GM21737 (cell line): ENCODE data around the gene SF3B5.
"Not testable (repeated sequence)": the region's sequence is repeated elsewhere in the genome, so short reads cannot be mapped to it uniquely, and the experiment has no call there.

Experiments used
- ATAC-seq: cut with Tn5 transposase; IDR thresholded peaks from one replicate; pipeline ENCODE4 v1.9.1; 2021; ENCODE audit warnings: mild to moderate bottlenecking, moderate library complexity; ENCODE audit not compliant: unreplicated experiment

The SF3B5 gene

DNA sequence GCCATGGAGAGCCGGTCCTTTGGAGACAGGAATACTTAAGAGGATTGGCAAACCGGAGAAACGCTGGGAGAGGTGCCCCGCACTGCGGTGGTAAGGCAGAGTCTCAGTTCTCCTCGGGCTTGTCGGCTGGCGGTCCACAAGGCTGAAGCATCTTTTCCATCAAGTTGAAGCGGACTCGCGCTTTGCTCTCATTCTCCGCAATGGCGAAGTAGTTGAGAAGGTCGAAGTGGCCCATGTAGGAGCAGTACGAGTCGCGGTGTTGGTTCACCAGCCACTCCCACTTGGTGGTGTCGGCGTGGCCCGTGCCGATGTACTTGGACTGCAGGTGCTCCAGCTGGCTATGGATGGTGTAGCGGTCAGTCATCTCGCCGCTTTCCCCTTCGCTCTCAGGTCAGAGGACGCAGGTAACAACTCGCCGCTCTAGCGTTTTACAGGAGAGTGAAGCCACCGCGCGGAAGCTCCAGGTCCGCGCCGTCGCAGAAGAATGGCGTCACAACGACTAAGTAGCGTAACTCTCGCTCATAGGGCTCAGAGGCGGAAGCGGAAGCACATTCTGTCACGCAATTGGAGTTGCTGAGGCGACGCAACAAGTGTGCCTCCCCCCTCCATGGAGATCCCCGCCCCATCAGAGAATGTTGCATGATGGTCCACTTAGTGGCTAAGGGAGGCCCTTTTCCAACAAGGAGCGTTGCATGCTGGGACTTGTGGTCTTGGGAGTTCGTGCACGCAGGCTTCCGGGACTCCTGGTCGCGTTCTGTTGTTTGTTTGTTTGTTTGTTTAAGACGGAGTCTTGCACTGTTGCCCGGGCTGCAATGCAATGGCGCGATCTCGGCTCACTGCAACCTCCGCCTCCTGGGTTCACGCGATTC lies at the start of gene SF3B5:
SF3B5 (minus strand) TSS at position 440 of the 869 bp plus-strand sequence; CDS start at position 364, 76 bp downstream.
- ATAC-seq = peak; percentile 96

DNA sequence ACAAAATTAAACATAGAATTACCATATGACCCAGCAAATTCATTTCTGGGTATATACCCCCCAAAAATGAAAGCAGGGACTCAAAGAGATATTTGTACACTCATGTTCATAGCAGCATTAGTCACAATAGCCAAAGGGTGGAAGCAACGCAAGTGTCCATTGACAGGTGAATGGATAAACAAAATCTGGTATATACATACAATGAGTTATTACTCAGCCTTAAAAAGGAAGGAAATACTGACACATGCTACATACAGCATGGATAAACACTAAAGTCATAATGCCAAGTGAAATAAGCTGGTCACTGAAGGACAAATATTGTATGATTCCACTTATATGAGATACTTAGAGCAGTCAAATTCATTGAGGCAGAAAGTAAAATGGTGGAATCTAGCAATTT lies 49.6 kb upstream of the SF3B5 start:
- no peak for ATAC-seq

DNA sequence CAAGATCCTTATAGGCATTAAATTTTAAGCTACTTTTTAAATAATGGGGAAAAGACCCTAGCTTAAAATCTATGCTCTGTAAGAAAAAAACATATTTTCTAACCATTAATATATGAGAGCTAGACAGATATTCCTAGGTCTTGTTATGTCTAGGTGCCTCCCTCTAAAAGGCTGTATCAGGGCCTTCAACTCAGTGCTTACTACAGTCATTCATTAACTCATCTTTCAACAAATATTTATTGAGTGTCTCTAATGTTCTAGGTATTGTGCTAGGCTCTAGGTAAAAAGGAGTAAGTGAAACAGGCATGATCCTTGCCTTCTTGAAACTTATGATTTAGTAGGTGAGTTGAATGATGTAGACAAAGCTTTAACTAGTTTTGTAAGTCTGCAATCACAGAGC lies 48.5 kb upstream of the SF3B5 start:
- ATAC-seq = no peak

DNA sequence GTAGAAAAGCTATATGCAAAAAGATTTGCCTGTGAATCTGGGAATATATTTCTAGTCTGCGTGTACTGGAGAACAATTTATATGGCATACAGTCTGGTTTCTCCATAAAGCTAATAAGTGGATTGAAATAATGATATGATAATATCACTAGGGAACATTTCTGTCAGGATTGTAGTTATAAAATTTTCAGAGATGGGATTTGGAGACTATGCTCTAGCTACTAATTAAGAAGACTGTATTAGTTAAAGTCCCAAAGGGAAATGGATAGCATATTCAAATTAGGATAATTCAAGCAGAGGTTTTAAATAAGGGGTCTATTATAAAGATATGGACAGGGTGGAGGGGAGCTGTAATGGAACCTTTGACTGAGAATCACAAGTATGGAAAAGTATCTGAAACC lies 47.7 kb upstream of the SF3B5 start:
- ATAC-seq = no peak

DNA sequence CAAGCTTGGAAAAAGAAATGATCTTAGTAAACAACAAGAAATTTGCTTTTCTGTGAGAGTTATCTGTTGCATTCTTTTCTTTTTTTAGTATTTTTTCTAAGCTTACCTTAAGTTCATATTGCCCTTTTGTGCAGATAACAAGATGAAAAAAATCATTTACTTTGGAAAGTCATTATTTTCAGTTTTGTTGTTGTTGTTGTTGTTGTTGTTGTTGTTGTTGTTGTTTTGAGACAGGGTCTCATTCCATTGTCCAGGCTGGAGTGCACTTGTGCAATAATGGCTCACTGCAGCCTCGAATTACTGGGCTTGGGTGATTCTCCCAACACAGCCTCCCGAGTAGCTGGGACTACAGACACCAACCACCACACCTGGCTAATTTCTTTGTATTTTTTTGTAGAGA lies 46.1 kb upstream of the SF3B5 start:
- ATAC-seq = no peak

DNA sequence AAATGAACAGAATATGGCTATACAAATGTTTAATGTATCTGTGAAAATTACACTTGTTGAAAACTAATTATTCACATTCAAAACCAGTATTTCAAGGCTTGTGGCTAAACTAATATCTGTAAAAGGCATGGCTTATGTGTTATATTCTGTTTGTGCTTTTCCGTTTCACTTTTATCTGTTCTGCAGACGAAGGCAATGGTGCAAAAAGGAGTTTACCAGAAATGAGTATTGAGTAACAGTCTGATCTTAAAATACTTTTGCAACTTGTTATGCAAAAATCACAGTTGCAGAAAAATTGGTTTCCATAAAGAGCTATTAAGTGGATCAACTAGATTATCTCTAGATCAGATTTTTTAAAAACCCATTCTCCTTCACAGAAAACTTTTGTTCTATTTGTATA lies 45.5 kb upstream of the SF3B5 start:
- peak; percentile 72 for ATAC-seq

DNA sequence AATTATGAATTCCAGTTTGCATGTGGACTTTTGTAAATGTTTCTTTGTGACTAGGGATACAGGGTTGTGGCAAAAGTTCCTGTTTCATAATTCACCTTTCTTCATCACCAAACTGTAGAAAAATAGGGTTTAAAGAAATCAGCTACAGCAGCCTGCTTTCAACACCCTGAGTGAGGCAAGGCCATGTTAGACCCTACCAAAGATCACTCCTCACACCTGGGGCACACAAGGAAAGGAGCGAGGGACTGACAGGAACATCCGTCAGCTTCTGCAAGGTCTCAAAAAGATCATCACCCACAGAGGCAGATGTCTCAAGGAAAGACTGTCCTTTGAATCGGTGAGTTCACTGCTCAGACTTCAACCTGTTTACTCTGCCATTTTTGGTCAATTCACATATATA lies 44.4 kb upstream of the SF3B5 start:
- no peak for ATAC-seq

DNA sequence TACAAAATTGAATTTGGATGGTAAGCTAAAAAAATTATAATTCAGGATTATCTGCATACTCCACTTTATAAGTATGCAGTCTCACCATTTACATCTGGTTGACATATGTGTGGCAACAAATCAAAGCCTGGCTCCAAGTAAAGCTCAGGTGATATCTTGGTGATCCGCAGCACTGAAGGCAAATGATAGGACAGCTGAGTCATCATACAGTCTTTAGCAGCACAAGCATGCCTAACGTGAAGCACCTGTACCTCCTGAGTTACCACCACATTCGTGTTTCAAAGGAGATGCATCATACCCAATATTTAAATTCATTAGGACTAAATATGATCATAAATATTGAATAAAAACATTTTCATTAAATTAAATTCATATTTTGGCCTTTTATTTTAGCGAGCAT lies 43.2 kb upstream of the SF3B5 start:
- ATAC-seq = no peak

DNA sequence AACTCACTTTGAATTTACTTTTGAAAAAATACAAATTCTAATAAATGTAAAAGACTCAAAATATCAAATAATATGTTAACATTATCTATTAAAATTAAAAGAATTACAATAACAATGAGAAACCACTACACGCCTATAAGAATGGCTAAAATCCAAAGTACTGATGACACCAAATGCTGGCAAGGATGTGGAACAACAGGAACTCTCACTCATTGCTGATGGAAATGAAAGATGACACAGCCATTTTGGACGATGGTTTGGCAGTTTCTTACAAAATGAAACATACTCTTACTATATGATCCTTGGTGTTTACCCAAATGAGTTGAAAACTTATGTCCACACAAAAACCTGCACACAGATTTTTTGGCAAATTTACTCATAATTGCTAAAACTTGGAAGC lies 39.4 kb upstream of the SF3B5 start:
- no peak for ATAC-seq

DNA sequence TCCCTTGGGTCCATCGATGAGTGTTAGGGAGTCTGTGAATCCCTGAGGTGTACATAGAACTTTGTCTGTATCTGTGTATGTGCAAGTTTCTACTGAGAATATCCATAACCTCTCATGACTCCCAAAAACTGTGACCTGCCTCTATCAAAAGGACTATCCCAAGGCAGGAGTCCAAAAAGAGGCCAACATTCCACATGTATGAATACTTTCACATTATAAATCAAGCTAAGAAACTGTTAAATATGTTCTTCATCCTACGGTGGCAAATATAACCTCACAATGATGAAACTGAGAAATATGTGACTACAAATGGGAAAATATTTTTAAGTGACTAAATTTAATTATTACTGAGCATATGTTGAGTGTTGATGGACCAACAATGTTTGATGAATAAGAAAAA lies 38.8 kb upstream of the SF3B5 start:
- no peak for ATAC-seq

DNA sequence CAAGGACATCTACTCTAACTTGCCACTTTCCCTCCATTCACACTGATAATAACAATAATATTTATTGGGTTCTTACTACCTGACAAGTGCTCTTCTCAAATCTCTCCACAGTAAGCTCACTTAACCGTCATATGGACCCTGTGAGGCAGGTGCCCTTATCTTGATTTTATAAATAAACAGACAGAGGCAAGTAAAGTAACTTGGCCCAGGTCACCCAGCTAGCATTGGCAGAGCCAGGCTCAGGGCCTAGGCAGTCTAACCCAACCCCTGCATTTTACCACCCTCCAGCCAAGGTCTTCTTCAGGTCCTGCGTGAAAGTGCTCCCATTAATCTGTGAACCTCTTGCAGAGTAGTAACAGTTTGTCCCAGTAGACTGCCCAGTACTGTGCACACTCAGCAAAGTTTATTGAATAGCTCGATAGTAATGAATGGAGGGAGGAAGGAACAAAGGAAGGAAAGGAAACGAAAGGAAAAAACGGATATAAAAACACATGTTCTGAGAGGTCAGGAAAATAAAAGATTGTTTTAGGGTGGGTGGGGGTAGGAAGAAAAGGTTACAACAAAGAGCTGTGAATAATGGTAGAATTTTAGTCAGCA lies 38.0 kb upstream of the SF3B5 start:
- ATAC-seq = no peak

DNA sequence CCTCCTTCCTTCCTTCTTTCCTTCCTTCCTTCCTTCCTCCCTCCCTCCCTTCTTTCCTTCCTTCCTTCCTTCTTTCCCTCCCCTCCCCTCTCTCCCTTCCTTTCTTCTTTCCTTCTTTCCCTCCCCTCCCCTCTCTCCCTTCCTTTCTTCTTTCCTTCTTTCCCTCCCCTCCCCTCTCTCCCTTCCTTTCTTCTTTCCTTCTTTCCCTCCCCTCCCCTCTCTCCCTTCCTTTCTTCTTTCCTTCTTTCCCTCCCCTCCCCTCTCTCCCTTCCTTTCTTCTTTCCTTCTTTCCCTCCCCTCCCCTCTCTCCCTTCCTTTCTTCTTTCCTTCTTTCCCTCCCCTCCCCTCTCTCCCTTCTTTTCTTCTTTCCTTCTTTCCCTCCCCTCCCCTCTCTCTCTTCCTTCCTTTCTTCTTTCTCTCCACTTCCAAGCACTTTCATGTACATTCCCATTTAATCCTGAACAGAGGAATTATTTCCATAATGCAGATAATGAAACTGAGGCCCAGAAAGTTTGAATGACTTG lies 36.9 kb upstream of the SF3B5 start:
- not testable (repeated sequence) for ATAC-seq

DNA sequence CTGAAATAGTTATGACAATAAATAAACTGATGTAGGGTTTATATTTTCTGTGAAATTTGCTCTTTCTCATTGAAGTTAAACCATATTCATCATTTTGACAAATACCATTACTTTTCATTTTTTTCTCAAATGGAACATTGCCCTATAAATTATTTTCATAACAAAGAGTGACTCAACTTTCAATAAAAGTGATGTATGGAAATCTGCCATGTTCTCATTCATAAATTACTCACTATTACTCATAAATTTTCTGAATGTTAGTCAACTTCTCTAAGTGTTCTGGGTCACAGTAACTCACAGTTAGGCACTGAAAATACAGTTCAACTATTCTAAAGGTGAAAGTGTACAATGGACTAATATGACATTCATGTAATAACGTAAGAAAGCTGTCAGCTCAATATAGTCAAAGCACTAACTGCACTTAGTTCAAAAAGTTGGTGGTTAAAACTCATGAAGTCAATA lies 35.9 kb upstream of the SF3B5 start:
- ATAC-seq = no peak

DNA sequence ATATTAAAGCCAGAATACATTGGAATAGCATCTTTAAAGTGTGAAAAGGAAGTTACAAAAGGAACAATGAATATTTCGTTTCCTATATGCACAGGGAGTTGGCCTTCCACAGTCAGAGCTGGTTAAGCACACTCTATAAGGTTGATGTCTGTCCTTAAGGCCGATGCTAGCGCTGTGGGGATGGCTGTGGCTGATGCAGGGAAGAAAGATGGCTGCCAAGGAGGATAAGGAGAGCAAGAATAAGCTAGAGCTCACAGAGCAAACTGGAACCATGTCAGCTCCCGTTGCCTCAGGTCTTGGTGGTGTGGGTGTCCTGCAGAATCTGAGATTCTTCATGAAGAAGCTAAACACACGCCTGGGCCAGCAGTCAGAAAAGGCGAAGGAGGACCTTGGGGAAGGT lies 34.1 kb upstream of the SF3B5 start:
- no peak for ATAC-seq

DNA sequence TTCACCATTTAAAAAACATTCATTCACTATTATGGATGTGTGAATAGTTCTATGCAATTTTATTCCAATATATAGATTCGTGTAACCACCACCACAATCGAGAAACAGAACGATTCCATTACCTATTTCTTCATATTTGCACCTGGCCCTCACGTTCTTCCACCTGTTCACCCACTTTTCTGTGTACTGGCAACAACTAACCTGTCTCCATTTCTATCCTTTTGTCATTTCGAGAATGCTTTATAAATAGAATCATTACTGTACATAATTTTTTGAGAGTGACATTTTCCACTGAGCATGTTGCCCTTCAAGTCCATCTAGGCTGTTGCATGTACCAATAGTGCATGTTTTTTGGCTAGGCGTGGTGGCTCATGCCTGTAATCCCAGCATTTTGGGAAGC lies 31.7 kb upstream of the SF3B5 start:
- ATAC-seq = no peak

DNA sequence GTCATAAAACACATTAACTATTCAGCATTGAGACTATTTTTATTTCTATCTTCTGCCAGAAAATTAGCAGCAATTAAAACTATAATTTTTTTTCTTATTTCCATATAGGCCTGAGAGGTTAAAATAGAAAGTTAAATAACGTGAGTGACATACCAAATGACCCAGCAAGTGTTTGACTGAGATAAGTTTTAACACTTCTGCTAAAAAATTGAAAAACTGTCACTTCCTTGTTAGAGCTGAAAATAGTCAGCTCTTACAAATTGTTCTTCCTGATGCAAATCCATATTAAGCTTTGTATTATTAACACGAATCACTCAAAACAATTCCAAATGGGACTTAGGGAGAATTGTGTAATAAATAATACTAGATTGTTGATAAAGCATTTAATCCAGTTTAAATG lies 28.5 kb upstream of the SF3B5 start:
- no peak for ATAC-seq

DNA sequence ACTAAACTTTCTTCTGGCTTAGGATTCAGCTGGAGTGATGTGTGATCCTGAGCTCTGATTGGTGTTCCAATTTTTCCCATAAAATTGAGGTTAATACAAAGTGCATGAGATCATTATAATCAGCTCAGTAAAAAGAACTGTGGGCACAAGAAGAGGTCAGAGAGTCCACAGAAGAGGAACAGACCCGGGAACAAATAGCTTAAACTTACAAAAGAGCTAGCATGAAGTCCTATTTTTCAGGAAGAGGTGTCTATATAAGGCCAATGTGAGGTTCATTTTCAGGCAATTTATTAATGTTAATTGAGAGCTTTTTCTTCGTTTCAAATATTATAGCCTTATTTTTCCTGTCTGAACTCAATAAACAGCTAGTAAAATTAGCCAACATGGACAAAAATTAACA lies 28.0 kb upstream of the SF3B5 start:
- no peak for ATAC-seq

DNA sequence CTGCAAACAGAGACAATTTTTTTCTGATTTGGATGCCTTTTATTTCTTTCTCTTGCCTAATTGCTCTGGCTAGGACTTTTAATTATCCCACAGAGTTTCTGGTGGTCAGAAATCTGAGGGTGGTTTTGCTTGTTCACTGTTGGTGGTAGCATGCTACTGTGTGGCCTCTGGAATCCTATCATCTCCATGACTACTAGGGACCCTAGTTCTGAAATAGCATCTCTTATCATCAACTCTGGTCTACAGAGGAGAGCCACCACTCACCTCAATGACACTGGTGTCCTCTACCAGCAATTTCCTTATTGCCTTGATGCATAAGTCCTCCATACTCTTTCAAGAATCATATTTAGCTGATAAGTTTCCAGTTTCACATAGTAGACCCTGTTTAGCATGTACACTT lies 27.5 kb upstream of the SF3B5 start:
- no peak for ATAC-seq

DNA sequence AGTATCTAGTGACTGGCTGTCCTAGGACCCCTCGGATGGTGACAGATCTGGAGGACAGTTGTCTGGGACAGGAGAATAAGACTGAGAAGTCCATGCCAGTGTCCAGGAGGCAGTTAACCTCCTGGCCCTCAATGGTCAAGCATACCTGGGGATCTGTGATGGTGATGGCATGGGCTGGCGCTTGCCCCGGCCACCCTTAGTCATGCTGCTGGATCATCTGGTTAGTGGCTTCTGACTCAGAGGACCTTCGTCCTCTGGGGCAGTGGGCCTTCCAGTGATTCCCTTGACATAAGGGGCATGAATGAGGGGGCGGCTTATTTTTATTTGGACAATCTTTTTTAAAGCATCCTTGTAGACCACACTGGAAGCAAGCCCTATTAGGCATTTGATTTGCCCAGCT lies 24.0 kb upstream of the SF3B5 start:
- ATAC-seq = no peak

DNA sequence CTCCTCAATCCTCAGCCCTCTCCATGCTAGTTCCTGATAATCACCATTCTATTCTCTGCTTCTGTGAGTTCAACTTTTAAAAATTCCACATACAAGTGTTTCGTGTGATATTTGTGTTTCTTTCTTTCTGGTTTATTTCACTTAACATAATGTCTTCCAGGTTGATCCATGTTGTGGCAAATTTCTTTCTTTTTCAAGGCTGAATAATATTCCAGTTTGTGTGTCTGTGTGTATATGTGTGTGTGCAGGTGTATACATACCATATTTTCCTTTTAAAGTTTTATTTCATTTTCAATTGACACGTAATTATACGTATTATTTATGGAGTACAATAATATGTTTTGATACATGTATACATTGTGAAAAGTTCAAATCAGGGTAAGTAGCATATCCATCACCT lies 19.8 kb upstream of the SF3B5 start:
- no peak for ATAC-seq

DNA sequence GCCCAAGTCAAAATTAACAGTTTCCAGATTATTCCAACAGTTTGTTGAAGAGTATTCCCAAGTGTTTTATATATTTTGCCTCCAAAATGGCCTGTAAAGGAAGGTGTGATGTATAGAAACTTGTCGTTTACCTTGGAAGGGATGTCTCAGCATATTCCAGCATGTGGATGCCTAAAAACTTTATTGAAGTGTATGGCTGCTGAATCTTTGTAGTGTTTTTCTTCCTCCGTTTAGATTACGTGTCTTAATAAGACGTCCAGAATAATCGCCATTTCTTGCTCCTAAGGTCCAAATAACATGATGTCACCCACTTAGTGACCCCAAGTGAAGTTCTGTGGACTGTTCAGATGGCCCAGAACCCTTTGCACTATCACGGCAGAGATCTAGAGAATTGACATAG lies 18.0 kb upstream of the SF3B5 start:
- no peak for ATAC-seq

DNA sequence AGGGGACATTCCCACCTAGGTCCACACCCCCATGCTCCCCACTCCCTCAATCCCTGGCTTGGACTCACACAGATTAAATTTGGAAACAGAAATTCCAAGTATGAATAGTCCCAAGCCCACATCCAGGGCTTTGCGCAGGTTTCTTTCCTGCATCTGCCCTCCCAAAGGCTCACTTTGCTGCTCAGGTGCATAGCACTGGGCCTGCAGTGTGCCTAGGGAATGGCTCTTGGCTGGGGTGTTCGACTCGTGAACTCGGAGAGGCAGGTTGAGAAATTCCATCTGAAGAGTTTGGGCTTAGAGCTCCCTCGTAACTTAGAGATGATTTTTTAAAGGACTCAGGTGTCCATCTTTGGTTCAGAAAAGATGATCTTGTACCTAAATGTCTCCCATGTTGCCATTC lies 14.8 kb upstream of the SF3B5 start:
- no peak for ATAC-seq
